Stomach (tissue), 9 donors: ENCODE data around the gene FFAR1. TPM values are rescaled to one million over a fixed set of nuclear protein-coding genes. Genes with fewer than 3 reads are reported as not detected.
A peak's percentile ranks its signal among the peaks of the same experiment; 100 is the strongest.

ENCODE experiments used
- DNase-seq, 2 donors: peaks; one replicate each; pipeline versions ENCODE4 v3.0.0 to v3.0.0-alpha.2; 2013 to 2019
- H3K27ac ChIP-seq, 5 donors: fragments of 200-600 bp in 4 of 5; sonication (generic) in 4 of 5; one replicate each; pipeline ENCODE4 v1.5.1; 2013 to 2019; ENCODE audit warnings: mild to moderate bottlenecking in 1 of 5, moderate library complexity in 1 of 5
- H3K27me3 ChIP-seq, 3 donors: fragments of 200-600 bp; sonication (generic); one replicate each; pipeline ENCODE4 v1.5.1; 2017 to 2019; ENCODE audit warnings: mixed run types in 1 of 3
- H3K36me3 ChIP-seq, 4 donors: fragments of 200-600 bp; sonication (generic); 1 replicate in 3 of 4; 2 replicates in 1 of 4; pipeline ENCODE4 v1.5.1; 2016 to 2019
- H3K4me1 ChIP-seq, 4 donors: fragments of 200-600 bp; sonication (generic); one replicate each; pipeline ENCODE4 v1.5.1; 2016 to 2019
- H3K4me3 ChIP-seq, 4 donors: fragments of 200-600 bp; sonication (generic) in 3 of 4; one replicate each; pipeline ENCODE4 v1.5.1; 2016 to 2019; ENCODE audit warnings: mild to moderate bottlenecking in 1 of 4
- H3K9me3 ChIP-seq, 4 donors: fragments of 200-600 bp; sonication (generic); one replicate each; pipeline ENCODE4 v1.5.1; 2016 to 2019
- EP300 ChIP-seq: sonication (generic); formaldehyde crosslinking; IDR thresholded peaks from one replicate; pipeline ENCODE4 v1.6.1; 2017; ENCODE audit warnings: antibody characterized with exemption
- POLR2A ChIP-seq, 4 donors: fragments of 450-650 bp; IDR thresholded peaks; one replicate each; pipeline ENCODE4 v1.6.1; 2016; ENCODE audit warnings: antibody characterized with exemption in 4 of 4, control low read depth in 2 of 4, mild to moderate bottlenecking in 1 of 4, moderate library complexity in 1 of 4
- POLR2AphosphoS5 ChIP-seq, 3 donors: sonication (generic); formaldehyde crosslinking; IDR thresholded peaks; one replicate each; pipeline ENCODE4 v1.6.1; 2016; ENCODE audit warnings: antibody characterized with exemption in 3 of 3
- WGBS, 5 donors: extraction: QIAGEN DNeasy Blood & Tissue Kit in 3 of 5; methylation state at CpG; one replicate each; pipeline versions ENCODE4 v1.1.5 to v1.1.7; 2013 to 2018; 5-methylcytosine and 5-hydroxymethylcytosine counted together
- intact Hi-C: fragments of 100-400 bp; cut with DNase I; formaldehyde crosslinking; loops from one replicate; pipeline ENCODE4 v1.15.1; 2023; ENCODE audit warnings: low total_unique reads
- polyA plus RNA-seq, 3 donors: library from polyadenylated mRNA; stranded (reverse); fragments of 200-250 nt; gene quantifications; one replicate each; pipeline ENCODE4 v1.2.3, GENCODE V29; 2013
- total RNA-seq, 5 donors: library from RNA; depleted of rRNA; stranded (reverse); fragments of >200 nt; gene quantifications; one replicate each; pipeline versions ENCODE4 v1.1.0 to v1.2.3, GENCODE V29; 2014 to 2016
- TF ChIP-seq, protein P1 (sequence below), 7 experiments: fragments of 450-650 bp in 4 of 7; fragments of 200-600 bp in 3 of 7; sonication (generic) in 3 of 7; IDR thresholded peaks; one replicate each; pipeline ENCODE4 v1.5.1; 2016 to 2019; ENCODE audit warnings: antibody characterized with exemption in 7 of 7, control low read depth in 2 of 7, mild to moderate bottlenecking in 1 of 7
- donor health status: healthy with polysubstance abuse.
- donor health status: Bipolar disorder and iron deficiency.
- donor health status: healthy.

Gene FFAR1
- total and polyA plus RNA-seq, 8 donors = 0.18 TPM; not detected in 7

DNA sequence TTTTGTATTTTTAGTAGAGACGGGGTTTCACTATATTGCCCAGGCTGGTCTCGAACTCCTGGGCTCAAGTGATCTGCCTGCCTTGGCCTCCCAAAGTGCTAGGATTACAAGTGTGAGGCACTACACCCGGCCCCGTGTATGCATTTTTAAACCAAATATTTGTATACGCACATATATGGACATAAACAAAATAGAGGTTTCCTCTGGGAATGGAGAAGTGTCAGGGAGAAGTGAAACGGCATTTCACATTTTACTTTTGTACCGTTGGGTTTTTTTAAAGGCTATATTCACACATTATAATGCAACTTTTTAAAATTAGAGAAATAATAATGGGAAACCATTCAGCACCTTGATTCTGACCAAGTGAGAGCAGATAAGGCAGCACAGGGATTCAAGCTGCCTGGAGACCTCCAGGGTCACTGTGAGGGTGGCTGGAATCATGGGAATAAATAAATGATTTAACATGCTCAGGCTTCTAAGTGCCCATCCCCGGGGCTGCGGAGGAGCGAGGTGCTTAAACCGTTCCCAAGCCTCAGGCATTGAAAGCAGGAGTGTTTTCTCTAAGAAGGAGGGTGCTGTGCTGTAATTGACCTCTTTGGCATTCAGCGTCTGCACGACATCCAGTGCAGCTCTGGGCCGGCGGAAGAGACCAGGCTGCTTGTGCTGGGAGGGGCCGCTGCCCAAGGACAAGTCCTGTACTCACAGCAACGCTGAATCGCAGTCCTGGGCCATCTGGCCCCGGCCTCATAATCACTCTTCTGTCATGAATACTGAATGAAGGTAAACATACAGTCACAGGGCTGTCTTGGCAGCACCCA is 47.9 kb downstream of the FFAR1 start:
- Histone ChIP-seq H3K27ac (no peak overlapping the region), H3K9me3 (no peaks in the 10 kb centered on the region), H3K27me3 (no peaks in the 10 kb centered on the region), H3K36me3 (no peaks in the 10 kb centered on the region), H3K4me3 (no peak overlapping the region), H3K4me1 (peaks cover 0 to 10% (median 4%) of the 10 kb centered on the region in 4 donors)
- 31 to 51% (median 39%) methylated on average over 19 of the region's 19 CpGs for WGBS, 5 donors
- intact Hi-C loops = no loop called here
- TF ChIP-seq POLR2AphosphoS5 (IDR thresholded peaks at IDR 0.05) = no peak
- TF ChIP-seq EP300 = no peak
- TF ChIP-seq POLR2A (IDR thresholded peaks at IDR 0.05) = no peak
- TF ChIP-seq, protein P1, sequence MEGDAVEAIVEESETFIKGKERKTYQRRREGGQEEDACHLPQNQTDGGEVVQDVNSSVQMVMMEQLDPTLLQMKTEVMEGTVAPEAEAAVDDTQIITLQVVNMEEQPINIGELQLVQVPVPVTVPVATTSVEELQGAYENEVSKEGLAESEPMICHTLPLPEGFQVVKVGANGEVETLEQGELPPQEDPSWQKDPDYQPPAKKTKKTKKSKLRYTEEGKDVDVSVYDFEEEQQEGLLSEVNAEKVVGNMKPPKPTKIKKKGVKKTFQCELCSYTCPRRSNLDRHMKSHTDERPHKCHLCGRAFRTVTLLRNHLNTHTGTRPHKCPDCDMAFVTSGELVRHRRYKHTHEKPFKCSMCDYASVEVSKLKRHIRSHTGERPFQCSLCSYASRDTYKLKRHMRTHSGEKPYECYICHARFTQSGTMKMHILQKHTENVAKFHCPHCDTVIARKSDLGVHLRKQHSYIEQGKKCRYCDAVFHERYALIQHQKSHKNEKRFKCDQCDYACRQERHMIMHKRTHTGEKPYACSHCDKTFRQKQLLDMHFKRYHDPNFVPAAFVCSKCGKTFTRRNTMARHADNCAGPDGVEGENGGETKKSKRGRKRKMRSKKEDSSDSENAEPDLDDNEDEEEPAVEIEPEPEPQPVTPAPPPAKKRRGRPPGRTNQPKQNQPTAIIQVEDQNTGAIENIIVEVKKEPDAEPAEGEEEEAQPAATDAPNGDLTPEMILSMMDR (IDR thresholded peaks at IDR 0.05) = no peak
- DNase-seq = peak; percentile 43 to 81

DNA sequence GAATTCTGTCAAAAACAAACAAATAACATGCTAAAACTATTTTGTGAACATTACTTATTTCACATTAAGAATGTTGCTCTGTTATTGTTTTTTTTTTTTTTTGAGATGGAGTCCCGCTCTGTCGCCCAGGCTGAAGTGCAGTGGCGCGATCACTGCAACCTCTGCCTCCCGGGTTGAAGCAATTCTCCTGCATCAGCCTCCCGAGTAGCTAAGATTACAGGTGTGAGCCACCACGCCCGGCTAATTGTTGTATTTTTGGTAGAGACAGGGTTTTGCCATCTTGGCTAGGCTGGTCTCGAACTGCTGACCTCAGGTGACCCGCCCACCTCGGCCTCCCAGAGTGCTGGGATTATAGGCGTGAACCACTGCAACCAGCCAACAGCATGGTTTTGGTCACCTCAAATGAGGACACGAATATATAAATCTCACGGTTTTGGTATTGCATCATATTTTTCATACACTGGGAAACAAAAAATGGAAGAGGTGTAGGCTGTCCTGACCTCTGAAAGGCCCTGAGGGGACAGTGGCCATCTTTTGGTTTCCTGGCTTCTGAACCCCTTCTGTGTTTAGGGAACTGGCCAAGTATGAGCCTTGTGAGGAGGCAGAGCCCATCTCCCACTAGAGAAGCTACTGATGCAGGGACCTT is 48.7 kb downstream of the FFAR1 start:
- WGBS, 5 donors = 85 to 90% (median 89%) methylated on average over 14 of the region's 14 CpGs
- H3K27ac ChIP-seq = no peak overlapping the region
- intact Hi-C loops = no loop called here
- TF ChIP-seq POLR2A (IDR thresholded peaks at IDR 0.05) (no peak), EP300 (no peak), POLR2AphosphoS5 (IDR thresholded peaks at IDR 0.05) (no peak)
- TF ChIP-seq, protein P1 (IDR thresholded peaks at IDR 0.05) = no peak
- no peaks in the 10 kb centered on the region for H3K36me3 ChIP-seq
- H3K4me1 ChIP-seq = peaks cover 0 to 10% (median 4%) of the 10 kb centered on the region in 4 donors
- DNase-seq = no peak
- H3K27me3 ChIP-seq = no peaks in the 10 kb centered on the region
- no peak overlapping the region for H3K4me3 ChIP-seq
- H3K9me3 ChIP-seq = no peaks in the 10 kb centered on the region

DNA sequence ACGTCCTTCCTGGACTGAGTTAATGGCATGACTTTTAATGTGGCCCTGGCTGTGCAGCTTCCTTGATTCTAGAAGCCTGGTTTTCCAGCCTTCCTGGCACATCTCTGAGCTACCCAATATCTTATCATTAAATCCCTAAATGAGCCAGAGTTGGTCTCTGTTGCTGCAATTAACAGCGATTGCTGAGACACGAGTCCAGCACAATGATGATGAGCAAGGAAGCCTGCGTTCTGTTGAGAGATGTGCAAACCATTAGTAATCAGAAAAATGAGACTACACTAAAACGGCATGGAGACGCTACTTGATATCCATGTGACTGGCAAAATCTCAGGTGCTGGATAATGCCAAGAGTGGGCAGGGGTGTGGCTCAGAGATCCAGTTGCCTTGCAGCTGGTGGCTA is 49.4 kb downstream of the FFAR1 start:
- no peak overlapping the region for H3K4me3 ChIP-seq
- no peak for TF ChIP-seq POLR2AphosphoS5 (IDR thresholded peaks at IDR 0.05)
- TF ChIP-seq, protein P1 (IDR thresholded peaks at IDR 0.05) = no peak
- no peak for TF ChIP-seq EP300
- TF ChIP-seq POLR2A (IDR thresholded peaks at IDR 0.05) = no peak
- no peak overlapping the region for H3K27ac ChIP-seq
- 65 to 81% (median 73%) methylated on average over 6 of the region's 6 CpGs for WGBS, 5 donors
- intact Hi-C loops = no loop called here
- no peaks in the 10 kb centered on the region for H3K27me3 ChIP-seq
- DNase-seq = no peak
- H3K9me3 ChIP-seq = no peaks in the 10 kb centered on the region
- peaks cover 0 to 10% (median 4%) of the 10 kb centered on the region in 4 donors for H3K4me1 ChIP-seq
- H3K36me3 ChIP-seq = no peaks in the 10 kb centered on the region

Other genes with a start within 250 kb of the FFAR1 start
- gene FXYD3, start 232.1 kb upstream of the FFAR1 start, total RNA-seq = 100 to 1,000 TPM in 4 of 5 donors, 10 to 100 TPM in 1; 84.8 to 704 (median 191) TPM
- 100 to 1,000 TPM; 442 to 800 (median 537) TPM for gene FXYD3, start 232.1 kb upstream of the FFAR1 start, polyA plus RNA-seq
- 10 to 100 TPM in 3 of 5 donors, 1 to 10 TPM in 2; 3.1 to 40.0 (median 16.3) TPM for gene LGI4, start 212.8 kb upstream of the FFAR1 start, total RNA-seq
- 10 to 100 TPM in 2 of 3 donors, 1 to 10 TPM in 1; 4.4 to 18.6 (median 10.4) TPM for gene LGI4, start 212.8 kb upstream of the FFAR1 start, polyA plus RNA-seq
- 100 to 1,000 TPM in 1 of 5 donors, 10 to 100 TPM in 2, 1 to 10 TPM in 1, not detected in 1; 7.5 to 193 (median 14.8) TPM for gene FXYD1, start 209.1 kb upstream of the FFAR1 start, total RNA-seq
- 10 to 100 TPM; 24.0 to 67.4 (median 60.3) TPM for gene FXYD1, start 209.1 kb upstream of the FFAR1 start, polyA plus RNA-seq
- gene FXYD7, start 204.6 kb upstream of the FFAR1 start, total RNA-seq = 1 to 10 TPM in 1 of 5 donors, not detected in 4; 2.6 TPM
- under 1 TPM in 1 of 3 donors, not detected in 2; 0.55 TPM for gene FXYD7, start 204.6 kb upstream of the FFAR1 start, polyA plus RNA-seq
- 100 to 1,000 TPM in 1 of 5 donors, 10 to 100 TPM in 4; 10.3 to 118 (median 19.2) TPM for gene FXYD5, start 193.2 kb upstream of the FFAR1 start, total RNA-seq
- gene FXYD5, start 193.2 kb upstream of the FFAR1 start, polyA plus RNA-seq = 10 to 100 TPM; 37.9 to 81.1 (median 55.0) TPM
- not detected for gene FAM187B, start 119.2 kb upstream of the FFAR1 start, total RNA-seq
- gene FAM187B, start 119.2 kb upstream of the FFAR1 start, polyA plus RNA-seq = under 1 TPM in 1 of 3 donors, not detected in 2; 0.25 TPM
- gene LSR, start 98.9 kb upstream of the FFAR1 start, total RNA-seq = 100 to 1,000 TPM in 2 of 5 donors, 10 to 100 TPM in 3; 20.4 to 174 (median 72.8) TPM
- gene LSR, start 98.9 kb upstream of the FFAR1 start, polyA plus RNA-seq = 10 to 100 TPM; 17.9 to 90.7 (median 84.4) TPM
- 100 to 1,000 TPM in 1 of 5 donors, 10 to 100 TPM in 4; 26.8 to 105 (median 71.8) TPM for gene USF2, start 78.9 kb upstream of the FFAR1 start, total RNA-seq
- 100 to 1,000 TPM in 1 of 3 donors, 10 to 100 TPM in 2; 83.9 to 109 (median 88.2) TPM for gene USF2, start 78.9 kb upstream of the FFAR1 start, polyA plus RNA-seq
- gene HAMP, start 65.4 kb upstream of the FFAR1 start, total RNA-seq = 10 to 100 TPM in 1 of 5 donors, not detected in 4; 10.4 TPM
- gene HAMP, start 65.4 kb upstream of the FFAR1 start, polyA plus RNA-seq = 1 to 10 TPM in 1 of 3 donors, under 1 TPM in 1, not detected in 1; 0.60 to 6.6 TPM
- 1 to 10 TPM in 1 of 5 donors, under 1 TPM in 1, not detected in 3; 0.73 to 5.5 TPM for gene MAG, start 55.7 kb upstream of the FFAR1 start, total RNA-seq
- gene MAG, start 55.7 kb upstream of the FFAR1 start, polyA plus RNA-seq = under 1 TPM in 1 of 3 donors, not detected in 2; 0.05 TPM
- gene CD22, start 18.7 kb upstream of the FFAR1 start, total RNA-seq = 1 to 10 TPM in 2 of 5 donors, not detected in 3; 3.1 to 5.7 TPM
- 1 to 10 TPM; 2.0 to 5.5 (median 4.0) TPM for gene CD22, start 18.7 kb upstream of the FFAR1 start, polyA plus RNA-seq
- not detected for gene FFAR3, start 10.6 kb downstream of the FFAR1 start, total RNA-seq
- gene FFAR3, start 10.6 kb downstream of the FFAR1 start, polyA plus RNA-seq = under 1 TPM in 2 of 3 donors, not detected in 1; 0.30 to 0.56 TPM
- not detected for gene GPR42, start 23.2 kb downstream of the FFAR1 start, total RNA-seq
- gene GPR42, start 23.2 kb downstream of the FFAR1 start, polyA plus RNA-seq = under 1 TPM in 1 of 3 donors, not detected in 2; 0.19 TPM
- gene FFAR2, start 100.4 kb downstream of the FFAR1 start, total RNA-seq = 1 to 10 TPM in 1 of 5 donors, not detected in 4; 1.4 TPM
- under 1 TPM; 0.35 to 0.62 (median 0.46) TPM for gene FFAR2, start 100.4 kb downstream of the FFAR1 start, polyA plus RNA-seq
- gene KRTDAP, start 142.6 kb downstream of the FFAR1 start, total RNA-seq = not detected
- 1 to 10 TPM in 2 of 3 donors, not detected in 1; 2.3 to 3.0 TPM for gene KRTDAP, start 142.6 kb downstream of the FFAR1 start, polyA plus RNA-seq
- 10 to 100 TPM in 2 of 5 donors, 1 to 10 TPM in 2, not detected in 1; 4.9 to 36.9 (median 20.2) TPM for gene DMKN, start 165.7 kb downstream of the FFAR1 start, total RNA-seq
- gene DMKN, start 165.7 kb downstream of the FFAR1 start, polyA plus RNA-seq = 100 to 1,000 TPM in 1 of 3 donors, 10 to 100 TPM in 2; 76.7 to 139 (median 83.6) TPM
- gene SBSN, start 180.4 kb downstream of the FFAR1 start, total RNA-seq = not detected
- 10 to 100 TPM in 1 of 3 donors, 1 to 10 TPM in 1, not detected in 1; 1.1 to 29.2 TPM for gene SBSN, start 180.4 kb downstream of the FFAR1 start, polyA plus RNA-seq
- not detected for gene GAPDHS, start 185.6 kb downstream of the FFAR1 start, total RNA-seq
- gene GAPDHS, start 185.6 kb downstream of the FFAR1 start, polyA plus RNA-seq = not detected
- 100 to 1,000 TPM in 1 of 5 donors, 10 to 100 TPM in 3, 1 to 10 TPM in 1; 7.0 to 121 (median 57.6) TPM for gene TMEM147, start 197.7 kb downstream of the FFAR1 start, total RNA-seq
- 100 to 1,000 TPM in 1 of 3 donors, 10 to 100 TPM in 2; 63.4 to 131 (median 77.4) TPM for gene TMEM147, start 197.7 kb downstream of the FFAR1 start, polyA plus RNA-seq
- gene ATP4A, start 215.8 kb downstream of the FFAR1 start, total RNA-seq = 100 to 1,000 TPM in 4 of 5 donors, 1 to 10 TPM in 1; 9.8 to 890 (median 236) TPM
- 100 to 1,000 TPM; 257 to 357 (median 345) TPM for gene ATP4A, start 215.8 kb downstream of the FFAR1 start, polyA plus RNA-seq
- not detected for gene PMIS2, start 238.3 kb downstream of the FFAR1 start, total RNA-seq
- gene PMIS2, start 238.3 kb downstream of the FFAR1 start, polyA plus RNA-seq = not detected